GM06990 (cell line): ENCODE results near the gene GVQW3.

Experiments
- DNase-seq: peaks from one replicate; pipeline ENCODE4 v3.0.0-alpha.2; 2011; ENCODE audit not compliant: insufficient read length; ENCODE audit errors: extremely low read depth
- H3K27me3 ChIP-seq: replicated peaks from 2 replicates; pipeline ENCODE4 v1.6.0; 2011; ENCODE audit warnings: low read length; ENCODE audit not compliant: control insufficient read depth, insufficient read depth
- H3K36me3 ChIP-seq: 2 replicates; pipeline ENCODE4 v1.5.1; 2011; ENCODE audit warnings: low read length; ENCODE audit not compliant: control insufficient read depth, insufficient read depth
- H3K4me3 ChIP-seq: replicated peaks from 2 replicates; pipeline ENCODE4 v1.5.1; 2011; ENCODE audit warnings: low read depth, mild to moderate bottlenecking, control low read depth, low read length
- CTCF ChIP-seq: IDR thresholded peaks from 2 replicates; pipeline ENCODE4 v1.5.1; 2011; ENCODE audit warnings: low read length, control low read depth, mild to moderate bottlenecking, inconsistent platforms; ENCODE audit not compliant: insufficient read depth, poor library complexity, severe bottlenecking

Gene GVQW3

GRCh38 chr11:76376746-76377558, 4.2 kb upstream of the GVQW3 start:
- Histone ChIP-seq H3K4me3 (no peak overlapping the region; the same call in 1 of the 2 replicates), H3K27me3 (no peaks in the 10 kb centered on the region), H3K36me3 (no peaks in the 10 kb centered on the region)
- no peak for TF ChIP-seq CTCF
- peak; percentile 49 for DNase-seq

GRCh38 chr11:76379807-76380158, 1.3 kb upstream of the GVQW3 start:
- peak overlapping the region; percentile 72 for H3K4me3 ChIP-seq
- no peaks in the 10 kb centered on the region for H3K27me3 ChIP-seq
- DNase-seq, result no peak
- TF ChIP-seq CTCF, result no peak
- no peaks in the 10 kb centered on the region for H3K36me3 ChIP-seq

GRCh38 chr11:76380159-76380976, 755 bp upstream of the GVQW3 start:
- Histone ChIP-seq H3K27me3 (no peaks in the 10 kb centered on the region), H3K4me3 (peak overlapping the region; percentile 72), H3K36me3 (no peaks in the 10 kb centered on the region)
- DNase-seq, result peak; percentile 68
- TF ChIP-seq CTCF, result no peak

- no peaks in the 10 kb centered on the region for H3K27me3 ChIP-seq
- no peak overlapping the region; the same call in 1 of the 2 replicates for H3K4me3 ChIP-seq
- DNase-seq, result no peak
- no peak for TF ChIP-seq CTCF
- no peaks in the 10 kb centered on the region for H3K36me3 ChIP-seq
Measured at GRCh38 chr11:76382209-76382608, 1.1 kb downstream of the GVQW3 start.

- Histone ChIP-seq H3K27me3 (no peaks in the 10 kb centered on the region), H3K36me3 (no peaks in the 10 kb centered on the region), H3K4me3 (no peak overlapping the region)
- DNase-seq, result no peak
- TF ChIP-seq CTCF, result no peak
Measured at GRCh38 chr11:76385903-76386302, 4.8 kb downstream of the GVQW3 start.
